Naive thymus-derived CD4-positive, alpha-beta T cell (primary cell): ENCODE measurements around the gene GLI3. TPM values are rescaled to one million over a fixed set of nuclear protein-coding genes. Genes with fewer than 3 reads are reported as not detected.

Source experiments
- ATAC-seq: fragments of 150-1000 bp; cut with Tn5 transposase; 2 replicates; pipeline ENCODE4 v1.10.0; 2021; ENCODE audit warnings: mild to moderate bottlenecking, moderate library complexity
- CTCF ChIA-PET: fragments of 350-600 bp; sonication (Branson Sonifier 250); formaldehyde crosslinking; loops from one replicate; lab custom pipeline; 2021; ENCODE audit warnings: antibody characterized with exemption; lab: Charles Lee
- POLR2A ChIA-PET: fragments of 350-600 bp; sonication (Branson Sonifier 250); formaldehyde crosslinking; loops from one replicate; lab custom pipeline; 2021; ENCODE audit warnings: antibody characterized with exemption, inconsistent platforms; lab: Charles Lee
- DNase-seq, 9 donors: peaks; one replicate each; pipeline versions ENCODE4 v3.0.0 to v3.0.0-alpha.2; 2020 to 2022; ENCODE audit warnings: mixed read lengths in 1 of 9
- H3K27ac ChIP-seq: one replicate; pipeline ENCODE4 v1.7.0; 2013; ENCODE audit warnings: mild to moderate bottlenecking, low read depth, low read length, moderate library complexity
- H3K27me3 ChIP-seq, 2 donors: one replicate each; pipeline ENCODE4 v1.7.0; 2013; ENCODE audit warnings: low read length in 2 of 2, mild to moderate bottlenecking in 2 of 2, moderate library complexity in 2 of 2; ENCODE audit not compliant: control insufficient read depth in 2 of 2, insufficient read depth in 2 of 2
- H3K36me3 ChIP-seq, 3 experiments: 1 replicate in 2 of 3; 2 replicates in 1 of 3; pipeline ENCODE4 v1.7.0; 2013; ENCODE audit warnings: low read length in 3 of 3, mild to moderate bottlenecking in 3 of 3, moderate library complexity in 1 of 3; ENCODE audit not compliant: insufficient read depth in 3 of 3, control insufficient read depth in 2 of 3
- H3K4me1 ChIP-seq, 2 donors: one replicate each; pipeline ENCODE4 v1.7.0; 2013; ENCODE audit warnings: low read length in 2 of 2, mild to moderate bottlenecking in 2 of 2, moderate library complexity in 1 of 2; ENCODE audit not compliant: control insufficient read depth in 2 of 2, insufficient read depth in 2 of 2
- H3K4me3 ChIP-seq: 2 replicates; pipeline ENCODE4 v1.7.0; 2013; ENCODE audit warnings: mild to moderate bottlenecking, low read length
- H3K9me3 ChIP-seq, 3 experiments: 1 replicate in 2 of 3; 2 replicates in 1 of 3; pipeline ENCODE4 v1.7.0; 2013; ENCODE audit warnings: low read length in 3 of 3; ENCODE audit not compliant: control insufficient read depth in 2 of 3
- H3K27ac Mint-ChIP-seq, 9 donors: one replicate each; pipeline ENCODE4 v1.8.0; 2020 to 2022; ENCODE audit warnings: mixed read lengths in 9 of 9, mild to moderate bottlenecking in 8 of 9, moderate library complexity in 5 of 9, inconsistent platforms in 2 of 9
- H3K27me3 Mint-ChIP-seq, 5 donors: one replicate each; pipeline ENCODE4 v1.8.0; 2021 to 2022; ENCODE audit warnings: mixed read lengths in 5 of 5, mild to moderate bottlenecking in 1 of 5
- H3K36me3 Mint-ChIP-seq, 5 donors: one replicate each; pipeline ENCODE4 v1.8.0; 2020 to 2022; ENCODE audit warnings: mixed read lengths in 5 of 5, mild to moderate bottlenecking in 3 of 5, inconsistent platforms in 1 of 5
- H3K4me1 Mint-ChIP-seq, 7 donors: one replicate each; pipeline ENCODE4 v1.8.0; 2020 to 2022; ENCODE audit warnings: mixed read lengths in 7 of 7, mild to moderate bottlenecking in 3 of 7, inconsistent platforms in 1 of 7
- H3K4me3 Mint-ChIP-seq, 10 donors: one replicate each; pipeline ENCODE4 v1.8.0; 2020 to 2022; ENCODE audit warnings: mild to moderate bottlenecking in 10 of 10, mixed read lengths in 10 of 10, moderate library complexity in 6 of 10, inconsistent platforms in 2 of 10
- H3K9me3 Mint-ChIP-seq, 11 donors: one replicate each; pipeline ENCODE4 v1.8.0; 2020 to 2022; ENCODE audit warnings: mixed read lengths in 11 of 11, mild to moderate bottlenecking in 4 of 11, inconsistent platforms in 1 of 11, moderate library complexity in 1 of 11
- intact Hi-C, 2 donors: fragments of 100-400 bp; cut with micrococcal nuclease; formaldehyde crosslinking; loops; one replicate each; pipeline ENCODE4 v1.15.1; 2023
- polyA plus RNA-seq, 2 donors: library from polyadenylated mRNA; unstranded; fragments of 300-500 nt; fragmentation: Illumina TruSeq; gene quantifications; one replicate each; pipeline ENCODE4 v1.2.3, GENCODE V29; 2021
- total RNA-seq, 6 experiments: library from RNA in 5 of 6; stranded (reverse) in 5 of 6; gene quantifications; 1 replicate in 5 of 6; 2 replicates in 1 of 6; pipeline ENCODE4 v1.2.3 and lab custom pipeline; 2021 to 2026

The GLI3 gene
- total and polyA plus RNA-seq, 7 experiments from 2014 or later, result 0.32 to 0.95 (median 0.54) TPM; not detected in 4

DNA sequence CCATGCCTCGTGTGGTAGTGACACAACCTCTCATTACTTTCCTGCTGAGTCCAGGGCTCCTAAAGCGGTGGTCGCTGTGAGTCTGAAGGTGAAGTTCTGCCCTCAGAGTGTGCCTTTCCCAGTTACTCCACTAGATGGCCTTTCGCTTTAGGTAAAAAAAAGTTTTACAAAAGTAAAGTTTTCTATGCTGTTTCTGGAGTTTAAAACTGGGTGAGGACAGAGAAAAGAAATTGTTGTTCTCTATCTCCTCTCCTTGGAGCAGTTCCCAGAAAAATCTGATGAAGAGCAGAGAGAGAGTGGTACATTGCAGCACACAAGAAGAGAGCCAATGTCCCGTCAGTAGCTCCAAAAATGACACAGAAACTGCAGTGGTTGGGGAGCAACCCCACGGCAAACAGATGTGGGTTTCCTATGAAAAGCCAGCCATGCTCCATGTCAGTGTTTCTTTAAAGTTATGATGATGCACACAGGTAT is 257.1 kb downstream of the GLI3 start:
- Histone ChIP-seq H3K27me3 (no peaks in the 10 kb centered on the region), H3K4me3 (no peak overlapping the region), H3K4me1 (no peaks in the 10 kb centered on the region), H3K27ac (no peak overlapping the region), H3K9me3 (no peaks in the 10 kb centered on the region), H3K36me3 (no peaks in the 10 kb centered on the region)
- no peak for DNase-seq
- H3K27me3 Mint-ChIP-seq, result peaks cover 6 to 22% (median 16%) of the 10 kb centered on the region in 5 donors
- no peak overlapping the region for H3K4me3 Mint-ChIP-seq
- CTCF ChIA-PET, result no interaction called here
- no peaks in the 10 kb centered on the region for H3K36me3 Mint-ChIP-seq
- intact Hi-C loops, result loop anchor here in 1 of 2 donors (1.0 kb wide), 1 partner anchor 1859 kb away; no protein-coding TSS in a partner anchor
- ATAC-seq, result no peak
- H3K27ac Mint-ChIP-seq, result no peak overlapping the region
- POLR2A ChIA-PET, result no interaction called here
- H3K4me1 Mint-ChIP-seq, result no peaks in the 10 kb centered on the region
- H3K9me3 Mint-ChIP-seq, result no peaks in the 10 kb centered on the region

GRCh38 chr7:41978858-41979257 is 258.2 kb downstream of the GLI3 start:
- Mint-ChIP-seq H3K36me3 (no peaks in the 10 kb centered on the region), H3K4me1 (no peaks in the 10 kb centered on the region), H3K4me3 (no peak overlapping the region), H3K27ac (no peak overlapping the region), H3K9me3 (no peaks in the 10 kb centered on the region), H3K27me3 (peaks cover 0 to 21% (median 10%) of the 10 kb centered on the region in 5 donors)
- ATAC-seq, result no peak
- Histone ChIP-seq H3K9me3 (no peaks in the 10 kb centered on the region), H3K27ac (no peak overlapping the region), H3K27me3 (no peaks in the 10 kb centered on the region), H3K4me3 (no peak overlapping the region), H3K4me1 (no peaks in the 10 kb centered on the region), H3K36me3 (no peaks in the 10 kb centered on the region)
- ChIA-PET POLR2A (no interaction called here), CTCF (no interaction called here)
- no peak for DNase-seq
- intact Hi-C loops, result loop anchor here in 1 of 2 donors (1.0 kb wide), 1 partner anchor 1860 kb away; no protein-coding TSS in a partner anchor

DNA sequence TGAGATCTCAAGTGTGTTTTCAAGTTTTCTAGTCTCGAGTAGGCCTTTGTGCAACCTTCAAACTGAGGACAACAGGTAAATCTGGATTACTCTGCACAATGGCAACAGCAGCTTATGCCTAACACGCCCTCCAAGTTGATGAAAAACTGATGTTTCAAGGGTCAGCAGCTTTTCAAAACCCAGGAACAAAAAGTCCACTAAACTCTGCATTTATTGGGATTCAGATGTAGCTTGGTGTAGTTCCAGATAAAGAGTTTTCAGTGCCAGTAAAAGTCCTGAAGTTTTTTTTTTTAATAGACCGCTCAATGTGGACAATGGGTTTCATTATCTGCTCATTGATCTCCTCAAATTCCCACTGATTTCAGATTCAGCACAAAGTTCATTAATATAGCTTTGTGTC is 259.3 kb downstream of the GLI3 start:
- Mint-ChIP-seq H3K4me3 (no peak overlapping the region), H3K4me1 (no peaks in the 10 kb centered on the region), H3K27me3 (peaks cover 0 to 21% (median 10%) of the 10 kb centered on the region in 5 donors), H3K9me3 (no peaks in the 10 kb centered on the region), H3K27ac (no peak overlapping the region), H3K36me3 (no peaks in the 10 kb centered on the region)
- Histone ChIP-seq H3K4me3 (no peak overlapping the region), H3K4me1 (no peaks in the 10 kb centered on the region), H3K9me3 (no peaks in the 10 kb centered on the region), H3K36me3 (no peaks in the 10 kb centered on the region), H3K27me3 (no peaks in the 10 kb centered on the region), H3K27ac (no peak overlapping the region)
- ChIA-PET POLR2A (no interaction called here), CTCF (interaction anchor here (0.7 to 0.9 kb wide), 2 partner anchors 39 to 1537 kb away, joined by 3 to 4 read pairs; no protein-coding TSS in a partner anchor)
- no peak for DNase-seq
- intact Hi-C loops, result no loop called here
- no peak for ATAC-seq

DNA sequence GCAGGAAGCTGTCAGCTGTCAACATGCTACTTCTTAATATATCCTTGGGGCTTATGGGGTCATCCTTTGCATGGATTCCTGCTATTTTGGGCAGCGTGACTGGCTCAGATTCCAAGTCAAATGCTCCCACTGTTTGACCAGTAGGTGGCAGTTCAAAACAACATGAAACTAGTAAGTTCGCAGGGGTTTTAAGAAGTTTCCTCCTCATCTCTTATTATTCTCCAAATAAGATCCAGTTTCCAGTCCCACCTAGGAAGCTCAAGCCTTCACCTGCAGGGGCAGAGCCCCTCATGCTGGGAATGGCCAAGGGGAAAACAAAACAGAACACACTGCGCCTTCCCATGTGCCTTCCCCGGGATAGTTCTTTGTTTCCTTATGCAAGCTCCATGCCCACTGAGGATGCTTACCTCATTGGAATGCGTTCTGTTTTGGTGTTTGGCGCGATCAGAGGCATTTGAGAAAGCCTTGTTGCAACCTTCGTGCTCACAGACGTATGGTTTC is 259.8 kb downstream of the GLI3 start:
- Mint-ChIP-seq H3K36me3 (no peaks in the 10 kb centered on the region), H3K4me3 (no peak overlapping the region), H3K4me1 (no peaks in the 10 kb centered on the region), H3K27me3 (peaks cover 0 to 21% (median 10%) of the 10 kb centered on the region in 5 donors), H3K9me3 (no peaks in the 10 kb centered on the region), H3K27ac (no peak overlapping the region)
- ATAC-seq (no peak), DNase-seq (no peak)
- Histone ChIP-seq H3K36me3 (no peaks in the 10 kb centered on the region), H3K27me3 (no peaks in the 10 kb centered on the region), H3K27ac (no peak overlapping the region), H3K4me3 (no peak overlapping the region), H3K9me3 (no peaks in the 10 kb centered on the region), H3K4me1 (no peaks in the 10 kb centered on the region)
- ChIA-PET POLR2A (no interaction called here), CTCF (interaction anchor here (0.9 kb wide), 1 partner anchor 39 kb away, joined by 3 read pairs; no protein-coding TSS in a partner anchor)
- intact Hi-C loops, result no loop called here

- intact Hi-C loops, result no loop called here
- ATAC-seq (no peak), DNase-seq (no peak)
- no peaks in the 10 kb centered on the region for H3K36me3 ChIP-seq
- ChIA-PET POLR2A (no interaction called here), CTCF (no interaction called here)
- no peaks in the 10 kb centered on the region for H3K27me3 ChIP-seq
- H3K27ac ChIP-seq, result no peak overlapping the region
- Mint-ChIP-seq H3K4me3 (no peak overlapping the region), H3K27ac (no peak overlapping the region), H3K4me1 (no peaks in the 10 kb centered on the region), H3K36me3 (no peaks in the 10 kb centered on the region), H3K27me3 (peaks cover 0 to 18% (median 10%) of the 10 kb centered on the region in 5 donors), H3K9me3 (no peaks in the 10 kb centered on the region)
- H3K9me3 ChIP-seq, result no peaks in the 10 kb centered on the region
- no peaks in the 10 kb centered on the region for H3K4me1 ChIP-seq
- no peak overlapping the region for H3K4me3 ChIP-seq
Measured at GRCh38 chr7:41976411-41976810, 260.6 kb downstream of the GLI3 start.

- POLR2A ChIA-PET, result no interaction called here
- Histone ChIP-seq H3K27ac (no peak overlapping the region), H3K4me1 (no peaks in the 10 kb centered on the region), H3K4me3 (no peak overlapping the region), H3K27me3 (no peaks in the 10 kb centered on the region), H3K36me3 (no peaks in the 10 kb centered on the region), H3K9me3 (no peaks in the 10 kb centered on the region)
- CTCF ChIA-PET, result no interaction called here
- H3K4me1 Mint-ChIP-seq, result no peaks in the 10 kb centered on the region
- no peak overlapping the region for H3K27ac Mint-ChIP-seq
- H3K9me3 Mint-ChIP-seq, result no peaks in the 10 kb centered on the region
- intact Hi-C loops, result no loop called here
- no peak overlapping the region for H3K4me3 Mint-ChIP-seq
- no peak for DNase-seq
- H3K36me3 Mint-ChIP-seq, result no peaks in the 10 kb centered on the region
- ATAC-seq, result no peak
- peaks cover 0 to 18% (median 8%) of the 10 kb centered on the region in 5 donors for H3K27me3 Mint-ChIP-seq
Measured at GRCh38 chr7:41975849-41976248, 261.2 kb downstream of the GLI3 start.

GRCh38 chr7:41974870-41975557 is 262.0 kb downstream of the GLI3 start:
- Mint-ChIP-seq H3K4me1 (no peaks in the 10 kb centered on the region), H3K27ac (no peak overlapping the region)
- intact Hi-C loops, result no loop called here

More at GRCh38 chr7:41974870-41975557, 262.0 kb downstream of the GLI3 start:
- no peaks in the 10 kb centered on the region for H3K36me3 Mint-ChIP-seq
- no peaks in the 10 kb centered on the region for H3K4me1 ChIP-seq
- no peak overlapping the region for H3K27ac ChIP-seq
- H3K4me3 Mint-ChIP-seq, result no peak overlapping the region
- DNase-seq (no peak), ATAC-seq (no peak)
- no peaks in the 10 kb centered on the region for H3K36me3 ChIP-seq
- H3K9me3 ChIP-seq, result no peaks in the 10 kb centered on the region
- CTCF ChIA-PET, result no interaction called here
- POLR2A ChIA-PET, result no interaction called here
- no peaks in the 10 kb centered on the region for H3K27me3 ChIP-seq
- no peak overlapping the region for H3K4me3 ChIP-seq
- H3K27me3 Mint-ChIP-seq, result peaks cover 0 to 13% (median 3%) of the 10 kb centered on the region in 5 donors
- no peaks in the 10 kb centered on the region for H3K9me3 Mint-ChIP-seq
